NCI-H1436 (cell line): Measurements from ENCODE around the gene SNX30.

Experiments
- DNase-seq: peaks from one replicate; lab custom pipeline; 2025; lab: John Stamatoyannopoulos, UW

Gene SNX30

DNA sequence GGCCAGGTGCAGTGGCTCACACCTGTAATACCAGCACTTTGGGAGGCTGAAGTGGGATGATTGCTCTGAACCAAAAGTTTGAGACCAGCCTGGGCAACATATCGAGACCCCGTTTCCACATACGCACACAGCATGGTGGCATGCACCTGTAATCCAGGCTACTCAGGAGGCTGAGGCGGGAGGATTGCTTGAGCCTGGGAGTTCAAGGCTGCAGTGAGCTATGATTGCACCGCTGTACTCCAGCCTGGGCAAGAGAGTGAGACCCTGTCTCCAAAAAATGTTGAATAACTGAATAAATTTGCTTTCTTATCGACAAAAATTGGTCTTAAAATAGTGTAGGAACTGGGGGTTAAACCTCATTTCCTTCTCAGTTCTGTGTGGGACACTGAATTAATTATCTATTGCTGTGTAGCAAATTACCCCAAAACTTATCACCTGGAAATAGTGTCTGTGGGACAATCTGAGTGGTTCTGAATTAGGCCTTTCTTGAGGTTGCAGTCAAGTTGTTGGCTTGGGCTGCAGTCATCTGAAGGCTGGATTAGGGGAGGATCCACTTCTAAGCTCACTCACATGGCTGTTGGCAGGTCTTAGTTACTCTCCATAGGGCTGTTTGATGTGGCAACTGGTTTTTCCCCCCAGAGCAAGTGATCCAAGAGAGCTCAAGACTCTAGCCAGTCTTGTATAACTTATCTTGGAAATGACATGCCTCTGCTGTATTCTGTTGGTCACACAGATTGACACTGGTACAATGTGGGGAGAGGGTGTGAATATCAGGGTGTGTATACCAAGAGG, 2.0 kb downstream of the SNX30 start:
- DNase-seq: no peak

DNA sequence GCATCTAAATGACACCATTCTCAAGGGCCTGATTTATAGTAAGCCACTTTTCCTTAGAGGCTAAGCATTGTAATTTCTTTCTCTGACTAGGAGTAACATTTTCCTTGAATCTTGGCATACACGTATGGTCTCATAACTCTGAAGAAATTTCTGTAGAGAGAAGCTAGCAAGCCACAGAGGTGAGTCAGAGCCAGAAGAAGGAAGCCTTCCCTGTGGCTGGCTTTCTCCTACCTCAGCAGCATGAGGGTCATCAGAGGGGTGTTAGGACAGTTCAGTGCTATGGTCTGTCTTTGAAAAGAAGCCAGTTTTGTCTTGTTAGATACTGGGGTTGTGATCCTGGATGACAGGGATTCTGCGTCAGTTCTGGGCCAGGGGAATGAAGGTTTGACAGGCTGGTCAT, 3.2 kb downstream of the SNX30 start:
- no peak for DNase-seq

DNA sequence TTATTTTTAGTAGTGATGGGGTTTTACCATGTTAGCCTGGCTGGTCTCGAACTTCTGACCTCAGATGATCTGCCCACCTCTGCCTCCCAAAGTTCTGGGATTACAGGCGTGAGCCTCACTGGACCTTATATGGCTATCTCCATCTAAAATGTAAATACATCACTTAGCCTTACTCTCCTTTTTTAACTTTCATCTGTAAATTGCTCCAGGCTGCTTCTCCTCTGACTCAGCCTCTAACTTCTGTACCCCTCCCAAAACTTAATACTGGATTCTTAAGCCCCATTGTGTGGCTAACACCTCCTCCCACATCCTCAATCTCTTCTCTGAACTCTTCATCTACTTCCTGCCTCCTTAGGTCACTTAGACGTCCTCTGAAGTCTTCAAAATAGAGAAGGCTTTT, 4.0 kb downstream of the SNX30 start:
- DNase-seq: no peak

DNA sequence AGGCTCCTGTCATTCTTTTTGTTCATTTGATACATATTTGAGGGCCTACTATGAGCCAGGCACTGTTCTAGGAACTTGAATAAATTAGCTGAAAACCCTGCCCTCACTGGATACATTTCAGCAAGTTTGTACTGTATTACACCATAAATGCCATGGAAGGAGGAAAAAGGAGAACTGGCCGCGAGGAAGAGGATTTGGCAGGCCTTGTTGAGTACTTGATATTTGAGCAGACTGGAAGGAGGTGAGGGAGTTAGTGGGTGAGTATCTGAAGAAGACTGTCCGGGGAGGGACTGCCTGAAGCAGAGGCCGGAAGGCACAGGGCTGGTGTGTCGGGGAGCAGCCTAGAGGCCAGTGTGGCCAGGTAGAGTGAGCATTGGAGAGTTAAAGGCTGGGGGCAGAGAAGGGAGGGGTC, 4.5 kb downstream of the SNX30 start:
- no peak for DNase-seq

DNA sequence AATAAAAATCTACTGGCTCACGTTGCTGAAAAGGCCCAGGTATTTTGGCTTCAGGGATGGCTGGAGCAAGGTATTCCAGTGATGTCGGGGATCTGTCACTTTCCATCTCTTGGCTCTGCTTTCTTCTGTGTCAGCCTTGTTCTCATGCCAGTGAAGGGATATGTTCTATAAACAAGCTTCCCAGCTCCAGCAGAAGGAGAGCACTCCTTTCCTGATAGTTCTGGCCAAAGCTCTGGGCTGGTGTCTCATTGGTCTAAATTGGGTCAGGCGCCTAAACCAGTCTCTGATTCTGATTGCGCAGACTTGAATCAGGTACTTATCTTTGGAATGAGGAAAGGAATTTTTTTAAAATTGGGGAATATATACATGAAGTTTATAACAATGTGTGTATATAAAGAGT, 5.1 kb downstream of the SNX30 start:
- no peak for DNase-seq

DNA sequence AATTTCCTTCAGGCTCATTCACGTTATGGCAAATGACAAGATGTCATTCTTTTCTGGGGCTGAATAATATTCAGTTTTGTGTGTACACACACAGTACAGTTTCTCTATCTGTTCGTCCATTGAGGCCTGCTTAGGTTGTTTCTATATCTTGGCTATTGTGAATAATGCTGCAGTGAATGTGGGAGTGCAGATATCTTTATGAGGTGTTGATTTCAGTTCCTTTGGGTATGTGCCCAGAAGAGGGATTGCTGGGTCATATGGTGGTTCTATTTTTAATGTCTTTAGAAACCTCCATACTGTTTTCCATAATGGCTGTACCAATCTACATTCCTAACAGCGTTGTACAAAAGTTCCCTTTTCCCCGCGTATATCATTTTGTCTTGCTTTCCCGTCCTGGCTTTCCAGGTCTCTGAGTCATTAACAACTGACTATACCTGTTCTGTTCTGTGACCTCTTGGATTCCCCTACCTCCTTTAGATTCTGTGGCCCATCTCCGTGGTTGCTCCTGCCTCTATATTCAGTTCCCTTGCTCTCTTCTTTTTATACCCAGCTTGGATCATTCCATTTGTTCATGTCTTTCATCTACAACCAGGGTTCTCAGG, 6.8 kb downstream of the SNX30 start:
- no peak for DNase-seq

DNA sequence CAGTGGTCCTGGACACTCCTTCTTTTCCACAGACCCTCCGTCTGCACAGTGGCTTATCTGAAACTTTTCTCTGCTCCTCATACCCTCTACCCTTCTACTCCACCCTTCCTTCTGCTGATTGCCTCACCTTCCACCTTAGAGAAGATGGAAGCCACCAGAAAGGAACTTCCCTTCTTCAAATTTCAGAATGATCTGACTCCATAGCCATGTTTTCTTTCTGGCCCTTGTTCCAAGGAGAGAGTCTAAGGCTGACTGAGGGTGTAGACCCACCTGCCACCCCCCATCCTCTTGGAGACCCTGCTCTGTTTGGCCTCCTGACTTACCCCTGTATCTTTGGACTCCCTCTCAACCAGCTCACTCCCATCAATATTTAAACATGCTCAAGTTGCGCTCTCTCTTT, 7.4 kb downstream of the SNX30 start:
- no peak for DNase-seq

DNA sequence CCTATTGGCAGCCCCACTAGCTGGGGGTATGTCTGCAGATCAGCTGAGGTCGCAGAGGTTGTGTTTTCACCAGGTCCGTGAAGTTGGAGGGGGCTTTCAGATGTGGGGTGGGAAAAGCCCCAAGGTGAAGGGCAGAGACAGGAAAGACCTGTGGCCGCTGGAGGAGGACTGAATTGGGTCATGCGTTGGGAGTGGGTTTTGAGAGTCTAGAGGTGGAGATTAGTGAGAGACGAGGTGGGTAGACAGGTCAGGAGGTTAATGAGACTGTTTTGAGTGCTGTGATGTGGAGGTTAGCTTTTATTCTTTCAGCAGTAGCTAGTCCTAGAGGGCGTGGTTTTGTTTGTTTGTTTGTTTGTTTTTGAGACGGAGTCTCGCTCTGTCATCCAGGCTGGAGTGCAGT, 10.3 kb downstream of the SNX30 start:
- DNase-seq: no peak

DNA sequence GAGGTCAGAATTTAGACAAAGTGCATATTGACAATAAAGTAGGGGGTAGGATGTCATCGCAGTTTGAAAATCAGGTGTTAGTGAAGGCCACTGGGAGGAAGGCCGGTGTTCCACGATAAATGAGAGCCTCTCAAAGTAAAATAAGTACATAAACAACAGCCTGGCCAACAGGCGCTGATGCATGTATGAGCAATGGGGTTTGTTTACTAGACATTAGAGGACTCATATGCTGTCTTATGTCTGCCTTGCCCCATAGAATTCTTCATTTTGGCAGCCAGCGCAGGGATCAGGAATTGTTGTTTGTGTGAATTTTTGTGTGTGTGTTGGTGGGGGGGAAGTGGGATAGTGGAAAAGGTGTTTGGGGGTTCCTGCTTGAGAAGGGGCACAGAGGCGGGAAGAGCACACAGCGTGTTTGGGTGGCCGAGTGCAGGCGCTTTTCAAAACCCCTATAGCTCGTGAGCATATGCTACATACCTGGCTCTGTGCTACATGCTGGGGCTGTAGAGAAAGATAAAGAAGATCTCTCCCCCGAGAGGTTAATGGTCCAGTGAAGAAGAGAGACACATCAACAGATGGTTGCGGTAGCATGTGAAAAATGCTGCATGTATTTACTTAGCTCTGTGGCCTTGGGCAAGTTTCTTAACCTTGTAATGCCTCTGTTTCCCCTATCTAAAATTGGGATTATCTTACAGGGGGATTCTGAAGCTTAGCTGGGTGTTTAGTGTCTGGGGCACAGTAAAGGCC, 11.5 kb downstream of the SNX30 start:
- no peak for DNase-seq

DNA sequence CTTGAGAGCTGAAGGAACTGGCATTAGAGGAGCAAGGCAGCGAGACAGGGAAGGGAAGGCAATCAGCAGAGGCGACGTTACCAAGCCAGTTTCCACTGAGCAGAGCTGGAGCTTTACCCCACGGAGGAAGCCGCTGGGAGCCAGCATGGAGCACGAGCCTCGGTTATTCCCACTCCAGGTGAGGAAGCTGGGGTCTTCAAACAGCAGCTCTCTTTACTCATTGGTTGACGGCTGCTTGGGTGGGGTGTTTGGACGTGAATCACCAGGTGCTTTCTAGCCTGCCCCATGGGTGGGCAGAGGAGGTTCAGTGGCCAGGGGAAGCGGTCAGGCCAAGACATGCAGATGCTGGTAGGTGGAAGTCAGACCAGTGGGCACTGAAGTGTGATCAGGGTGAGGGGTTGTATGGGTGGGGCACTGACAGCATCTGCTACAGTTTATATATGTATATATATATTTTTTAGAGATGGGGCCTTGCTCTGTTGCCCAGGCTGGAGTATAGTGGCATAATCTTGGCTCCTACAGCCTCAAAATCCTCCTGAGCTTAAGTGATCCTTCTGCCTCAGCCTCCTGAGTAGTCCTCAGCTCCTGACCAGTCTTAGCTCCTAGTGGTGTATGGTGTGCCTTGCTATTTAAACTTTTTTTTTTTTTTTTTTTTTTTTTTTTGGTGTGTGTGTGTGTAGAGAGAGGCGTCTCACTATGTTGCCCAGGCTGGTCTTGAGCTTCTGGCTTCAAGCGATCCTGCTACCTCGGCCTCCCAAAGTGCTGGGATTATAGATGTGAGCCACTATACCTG, 12.4 kb downstream of the SNX30 start:
- DNase-seq: no peak

DNA sequence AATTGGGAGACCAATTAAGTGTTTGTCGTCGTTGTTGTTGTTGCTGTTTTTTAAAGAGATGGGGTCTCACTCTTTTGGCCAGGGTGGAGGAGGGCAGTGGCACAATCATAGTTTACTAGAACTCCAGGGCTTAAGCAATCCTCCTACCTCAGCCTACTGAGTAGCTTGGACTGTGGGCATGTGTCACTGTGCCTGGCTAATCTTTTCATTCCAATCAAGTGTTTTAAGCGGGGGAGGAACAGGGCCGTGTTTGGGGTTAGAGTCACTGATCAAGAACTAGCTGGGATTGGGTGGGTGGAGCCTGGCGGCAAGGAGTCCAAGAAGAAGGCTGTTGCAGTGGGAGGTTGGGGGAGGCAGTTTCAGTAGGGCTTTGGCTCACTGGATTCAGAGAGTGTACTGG, 13.8 kb downstream of the SNX30 start:
- no peak for DNase-seq

DNA sequence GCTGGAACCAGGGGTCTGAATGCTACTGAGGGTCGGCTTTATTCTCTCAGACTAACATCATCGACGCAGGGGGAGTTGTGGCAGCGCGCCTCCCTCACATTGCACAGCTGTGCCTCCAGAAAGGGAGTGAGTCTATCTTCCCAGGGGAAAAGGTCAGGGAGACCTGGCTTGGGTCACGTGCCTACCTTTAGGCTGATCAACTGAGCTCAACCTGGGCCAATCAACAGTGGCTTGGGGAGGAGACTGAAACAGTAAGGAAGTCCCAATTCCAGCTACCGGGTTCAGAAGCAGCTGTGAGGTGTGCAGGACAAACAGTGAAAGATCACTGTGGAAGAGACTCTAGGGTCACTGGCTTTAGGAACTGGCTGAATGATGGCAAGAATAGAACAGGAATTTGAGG, 14.3 kb downstream of the SNX30 start:
- DNase-seq: peak; percentile 81

DNA sequence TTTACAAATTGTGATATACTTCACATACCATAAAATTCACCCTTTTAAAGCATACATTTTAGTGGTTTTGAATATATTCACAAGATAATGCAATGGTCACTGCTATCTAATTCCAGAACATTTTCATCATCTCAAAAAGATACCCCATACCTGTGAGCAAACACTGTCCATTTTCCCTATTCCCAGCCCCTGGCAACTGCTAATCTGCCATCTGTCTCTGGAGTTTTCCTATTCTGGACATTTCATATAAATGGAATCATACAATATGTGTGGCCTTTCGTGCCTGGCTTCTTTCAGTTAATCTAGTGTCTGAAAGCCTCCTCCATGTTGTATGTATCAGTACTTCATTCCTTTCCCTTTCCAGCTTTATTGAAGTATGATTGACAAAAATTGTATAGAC, 14.7 kb downstream of the SNX30 start:
- DNase-seq: no peak

DNA sequence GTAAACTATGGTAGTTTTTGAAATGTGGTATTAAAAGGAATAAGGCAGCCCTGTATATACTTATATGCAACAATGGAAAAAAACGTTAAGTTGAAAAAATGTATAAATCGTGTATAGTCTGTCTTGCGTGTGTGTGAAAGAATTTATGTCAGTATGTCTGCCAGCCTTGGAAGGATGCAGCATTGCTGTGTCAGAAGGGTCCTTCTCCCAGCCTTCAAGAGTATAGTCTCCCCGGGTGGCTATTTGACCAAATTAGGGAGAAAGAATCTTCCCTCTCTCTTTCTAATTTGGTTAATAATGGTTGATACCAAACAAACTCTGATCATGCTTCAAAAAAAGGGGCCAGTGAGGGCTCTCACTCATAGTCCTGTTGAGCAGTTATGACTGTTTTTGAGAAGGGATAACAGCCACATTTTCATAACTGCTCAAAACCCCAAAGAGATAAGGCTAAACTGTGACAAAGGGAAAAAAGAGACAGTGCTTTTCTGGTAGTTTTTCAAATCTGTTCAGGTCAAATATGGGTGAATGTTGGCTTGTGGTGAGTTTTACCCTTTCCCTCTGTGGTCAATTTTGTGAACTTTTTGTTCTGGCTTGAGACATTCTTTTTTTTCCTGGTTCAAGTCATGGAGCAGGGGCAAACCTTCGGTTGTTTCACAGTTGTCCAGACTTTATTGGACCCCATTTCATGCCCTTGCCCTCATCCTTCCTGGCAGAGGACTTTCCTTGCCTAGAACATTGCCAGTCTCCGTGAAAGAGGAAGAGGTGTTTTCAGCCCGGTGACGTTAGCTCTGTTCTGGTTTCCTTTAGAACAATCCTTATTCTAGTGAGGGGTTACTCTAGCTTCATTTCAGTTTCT, 21.0 kb downstream of the SNX30 start:
- no peak for DNase-seq

DNA sequence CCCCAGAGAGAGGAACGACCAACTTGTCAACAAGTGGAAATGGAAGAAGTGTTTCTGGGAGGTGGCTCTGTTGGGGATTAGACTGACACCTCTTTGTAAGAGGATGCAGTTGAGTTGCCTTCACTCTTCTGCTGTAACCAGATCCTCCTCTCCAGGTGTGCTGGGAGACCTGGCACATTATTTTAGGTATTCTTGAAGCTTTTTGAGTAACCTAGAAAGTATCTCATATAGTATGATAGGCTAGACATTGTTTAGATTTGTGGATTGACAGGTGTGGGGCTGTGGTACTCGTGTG, 21.6 kb downstream of the SNX30 start:
- no peak for DNase-seq

DNA sequence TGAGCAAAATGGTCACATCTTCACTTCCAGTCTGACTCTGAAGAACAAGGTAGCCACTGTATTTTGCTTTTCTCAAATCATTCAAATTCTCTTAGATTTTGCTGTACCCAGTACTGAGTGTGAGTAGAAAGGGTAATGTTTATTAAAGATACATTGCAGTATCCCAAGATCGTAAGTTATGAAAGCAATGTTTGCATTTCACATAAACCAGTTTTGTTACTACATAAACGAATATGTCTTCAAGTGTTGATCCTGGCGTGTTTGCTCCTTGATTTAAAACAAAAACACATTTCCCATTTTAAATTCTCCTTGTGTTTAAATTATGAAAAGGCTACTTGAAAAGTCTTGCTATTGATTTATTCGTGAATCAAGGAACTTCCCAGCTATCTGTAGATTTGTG, 22.0 kb downstream of the SNX30 start:
- no peak for DNase-seq

DNA sequence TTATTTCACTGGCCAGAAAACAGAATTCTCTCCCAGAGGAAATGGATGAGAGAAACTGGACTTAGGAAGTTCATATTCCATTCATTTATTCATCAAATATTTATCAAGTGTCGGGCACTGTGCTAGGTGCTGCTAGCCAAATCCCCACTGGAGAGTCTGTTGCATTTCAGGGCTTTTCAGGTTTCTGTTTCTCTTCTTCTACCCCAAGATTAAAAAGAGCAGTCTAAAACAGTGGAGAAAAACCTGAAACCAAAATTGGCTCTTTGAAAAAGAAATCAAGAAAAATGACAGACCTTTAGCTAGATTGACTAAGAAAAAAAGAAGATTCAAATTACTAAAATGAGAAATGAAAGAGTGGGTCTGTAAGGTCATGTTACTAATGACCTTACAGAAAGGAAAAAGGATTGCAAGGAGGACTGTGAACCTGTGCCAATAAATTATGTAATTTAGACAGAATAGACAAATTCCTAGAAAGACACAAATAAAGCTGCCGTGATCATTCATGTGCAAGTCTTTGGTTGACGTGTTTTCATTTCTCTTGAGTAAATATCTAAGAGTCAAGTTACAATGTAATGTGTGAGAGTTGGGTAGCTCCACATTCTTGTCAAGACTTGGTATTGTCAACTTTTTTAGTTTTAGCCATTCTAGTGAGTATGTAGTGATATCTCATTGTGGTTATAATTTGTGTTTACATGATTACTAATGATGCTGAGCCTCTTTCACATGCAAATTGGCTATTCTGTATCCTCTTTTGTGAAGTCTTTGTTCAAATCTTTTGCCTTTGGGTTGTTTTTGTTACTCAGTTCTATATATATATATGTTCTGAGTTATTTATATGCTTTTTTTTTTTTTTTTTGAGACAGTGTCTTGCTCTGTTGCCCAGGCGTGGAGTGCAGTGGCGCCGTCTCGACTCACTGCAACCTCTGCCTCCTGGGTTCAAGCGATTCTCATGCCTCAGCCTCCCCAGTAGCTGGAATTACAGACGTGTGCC, 23.7 kb downstream of the SNX30 start:
- DNase-seq: no peak

DNA sequence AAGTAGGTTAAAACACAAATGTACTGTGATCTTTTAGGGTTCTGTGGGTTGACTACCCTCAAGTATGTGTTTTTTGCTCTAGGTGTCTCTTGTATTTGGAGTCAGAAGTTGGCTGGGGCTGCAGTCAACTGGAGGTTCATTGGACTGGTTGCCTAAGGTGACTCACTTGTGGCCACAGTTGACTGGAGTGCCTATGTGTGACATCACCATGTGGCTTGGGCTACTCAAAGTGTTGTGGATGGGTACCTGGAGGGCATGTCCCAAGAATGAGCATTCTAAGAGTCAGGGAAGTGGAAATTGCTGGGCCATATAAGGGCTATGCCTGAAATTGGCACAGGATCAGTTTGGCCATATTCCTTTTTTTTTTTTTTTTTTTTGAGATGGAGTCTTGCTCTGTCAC, 27.4 kb downstream of the SNX30 start:
- DNase-seq: no peak

DNA sequence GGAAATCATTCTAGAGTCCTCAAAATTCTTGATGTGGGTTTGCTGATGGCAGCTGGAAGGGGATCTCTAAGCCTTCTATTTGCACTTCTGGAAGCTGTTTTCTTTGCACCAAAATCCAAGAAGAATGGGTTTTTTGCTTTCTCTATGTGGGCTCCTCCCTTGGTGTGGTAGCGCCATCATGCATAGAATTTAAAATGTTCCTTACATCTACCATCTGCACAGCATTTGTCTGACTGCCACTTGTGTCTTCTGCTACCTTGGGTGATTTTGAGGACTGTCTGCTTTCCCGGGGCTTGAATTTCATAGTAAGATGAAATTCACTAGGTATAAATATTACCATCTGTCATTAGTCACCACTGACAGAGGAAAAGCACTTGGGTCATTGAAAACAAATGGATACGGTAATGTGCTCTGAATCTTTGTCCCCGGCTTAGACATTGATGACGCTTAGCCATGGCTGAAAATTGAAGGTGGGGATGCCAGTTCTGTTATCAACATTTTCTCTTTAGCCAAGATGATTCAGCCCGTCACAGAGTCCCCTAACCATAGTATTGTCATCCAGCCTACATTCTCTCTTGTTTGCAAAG, 30.0 kb downstream of the SNX30 start:
- no peak for DNase-seq

DNA sequence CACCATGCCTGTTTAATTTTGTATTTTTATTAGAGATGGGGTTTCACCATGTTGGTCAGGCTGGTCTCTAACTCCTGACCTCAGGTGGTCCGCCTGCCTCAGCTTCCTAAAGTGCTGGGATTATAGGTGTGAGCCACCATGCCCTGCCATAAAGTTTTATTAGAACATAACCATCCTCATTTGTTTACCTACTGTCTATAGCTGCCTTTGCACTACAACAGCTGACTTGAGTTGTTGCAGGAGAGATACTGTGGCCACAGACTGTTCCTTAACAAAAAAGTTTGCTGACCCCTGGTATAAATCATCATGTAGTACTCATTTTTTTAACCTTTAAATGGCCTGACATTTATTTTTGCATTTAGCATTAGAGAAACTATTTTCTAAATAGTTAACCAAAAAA, 31.7 kb downstream of the SNX30 start:
- DNase-seq: no peak
